H9 (cell line): ENCODE data around the gene KCTD5. TPM values are rescaled to one million over a fixed set of nuclear protein-coding genes. Genes with fewer than 3 reads are reported as not detected.

Source experiments
- DNase-seq: peaks from one replicate; pipeline ENCODE4 v3.0.0-alpha.2; 2017
- H2AFZ ChIP-seq: one replicate; pipeline ENCODE4 v1.6.1; 2013; ENCODE audit warnings: mild to moderate bottlenecking, low read length, control low read depth, moderate library complexity
- H2AK5ac ChIP-seq: 2 replicates; pipeline ENCODE4 v1.6.1; 2013; ENCODE audit warnings: low read length, control low read depth, mixed read lengths; ENCODE audit not compliant: insufficient read length
- H2BK120ac ChIP-seq: one replicate; pipeline ENCODE4 v1.6.1; 2013; ENCODE audit warnings: low read depth, mild to moderate bottlenecking, low read length, control low read depth, inconsistent platforms; ENCODE audit not compliant: poor library complexity, severe bottlenecking
- H2BK12ac ChIP-seq: 2 replicates; pipeline ENCODE4 v1.6.1; 2013; ENCODE audit warnings: low read length, control low read depth, mixed read lengths, low read depth; ENCODE audit not compliant: insufficient read length
- H2BK15ac ChIP-seq: 2 replicates; pipeline ENCODE4 v1.6.1; 2013; ENCODE audit warnings: low read depth, low read length, control low read depth
- H2BK20ac ChIP-seq: one replicate; pipeline ENCODE4 v1.6.1; 2013; ENCODE audit warnings: low read depth, mild to moderate bottlenecking, low read length, control low read depth, inconsistent platforms; ENCODE audit not compliant: poor library complexity, severe bottlenecking
- H2BK5ac ChIP-seq: 2 replicates; pipeline ENCODE4 v1.6.1; 2013; ENCODE audit warnings: low read length, control low read depth, mixed read lengths; ENCODE audit not compliant: insufficient read length
- H3K14ac ChIP-seq: 2 replicates; pipeline ENCODE4 v1.6.1; 2013; ENCODE audit warnings: low read length, control low read depth; ENCODE audit not compliant: insufficient read depth
- H3K18ac ChIP-seq: 2 replicates; pipeline ENCODE4 v1.6.1; 2013; ENCODE audit warnings: low read depth, mild to moderate bottlenecking, mixed read lengths, low read length, control low read depth; ENCODE audit not compliant: insufficient read length
- H3K23ac ChIP-seq: 2 replicates; pipeline ENCODE4 v1.6.1; 2013; ENCODE audit warnings: low read length, control low read depth, mixed read lengths, low read depth; ENCODE audit not compliant: insufficient read length
- H3K23me2 ChIP-seq: 2 replicates; pipeline ENCODE4 v1.6.1; 2013; ENCODE audit warnings: low read depth, mild to moderate bottlenecking, mixed read lengths, low read length, control low read depth; ENCODE audit not compliant: insufficient read length, poor library complexity, severe bottlenecking
- H3K27ac ChIP-seq: 2 replicates; pipeline ENCODE4 v1.5.1; 2013; ENCODE audit warnings: low read length, control low read depth, mixed read lengths, low read depth; ENCODE audit not compliant: insufficient read length
- H3K27me3 ChIP-seq: 2 replicates; pipeline ENCODE4 v1.6.1; 2013; ENCODE audit warnings: low read length, control low read depth, inconsistent platforms; ENCODE audit not compliant: insufficient read depth
- H3K4ac ChIP-seq: 2 replicates; pipeline ENCODE4 v1.6.1; 2013; ENCODE audit warnings: low read depth, mild to moderate bottlenecking, control low read depth, inconsistent platforms, low read length, moderate library complexity
- H3K4me1 ChIP-seq: 2 replicates; pipeline ENCODE4 v1.6.1; 2013; ENCODE audit warnings: low read length, control low read depth, inconsistent platforms; ENCODE audit not compliant: insufficient read depth
- H3K4me2 ChIP-seq: 2 replicates; pipeline ENCODE4 v1.6.1; 2013; ENCODE audit warnings: low read length, control low read depth, mixed read lengths; ENCODE audit not compliant: insufficient read length, insufficient read depth
- H3K56ac ChIP-seq: 2 replicates; pipeline ENCODE4 v1.6.1; 2013; ENCODE audit warnings: low read depth, mild to moderate bottlenecking, mixed read lengths, low read length, control low read depth; ENCODE audit not compliant: insufficient read length
- H3K79me1 ChIP-seq: 2 replicates; pipeline ENCODE4 v1.6.1; 2013; ENCODE audit warnings: low read depth, mild to moderate bottlenecking, moderate library complexity, low read length, control low read depth, inconsistent platforms; ENCODE audit not compliant: insufficient read depth, poor library complexity, severe bottlenecking
- H3K79me2 ChIP-seq: 2 replicates; pipeline ENCODE4 v1.6.1; 2013; ENCODE audit warnings: low read length, control low read depth, inconsistent platforms; ENCODE audit not compliant: insufficient read depth
- H3K9ac ChIP-seq: 2 replicates; pipeline ENCODE4 v1.6.1; 2013; ENCODE audit warnings: low read length, control low read depth, mixed read lengths; ENCODE audit not compliant: insufficient read length; ENCODE audit errors: extremely low read depth
- H3K9me3 ChIP-seq: one replicate; pipeline ENCODE4 v1.6.1; 2013; ENCODE audit warnings: low read depth, low read length, inconsistent platforms; ENCODE audit not compliant: control insufficient read depth
- H3T11ph ChIP-seq: one replicate; pipeline ENCODE4 v1.6.1; 2013; ENCODE audit warnings: mild to moderate bottlenecking, low read length, control low read depth, inconsistent platforms
- H4K20me1 ChIP-seq: one replicate; pipeline ENCODE4 v1.6.1; 2013; ENCODE audit not compliant: control insufficient read depth, insufficient read length, insufficient read depth
- H4K5ac ChIP-seq: 2 replicates; pipeline ENCODE4 v1.6.1; 2013; ENCODE audit warnings: low read depth, mild to moderate bottlenecking, mixed read lengths, low read length, control low read depth; ENCODE audit not compliant: insufficient read length
- H4K8ac ChIP-seq: replicated peaks from 2 replicates; pipeline ENCODE4 v1.6.1; 2013; ENCODE audit warnings: low read length, control low read depth, mixed read lengths, low read depth; ENCODE audit not compliant: insufficient read length
- H4K91ac ChIP-seq: 2 replicates; pipeline ENCODE4 v1.6.1; 2013; ENCODE audit warnings: low read depth, mild to moderate bottlenecking, moderate library complexity, mixed read lengths, low read length, control low read depth; ENCODE audit not compliant: insufficient read length
- H3K27ac Mint-ChIP-seq, 3 experiments: 2 replicates in 2 of 3; 3 replicates in 1 of 3; pipeline ENCODE4 v1.8.0; 2020 to 2021; ENCODE audit warnings: mixed read lengths in 3 of 3, mild to moderate bottlenecking in 1 of 3, moderate library complexity in 1 of 3
- H3K27me3 Mint-ChIP-seq: 2 replicates; pipeline ENCODE4 v1.8.0; 2021; ENCODE audit warnings: low read depth, mild to moderate bottlenecking, moderate library complexity, mixed read lengths
- H3K36me3 Mint-ChIP-seq, 3 experiments: 2 replicates in 2 of 3; 3 replicates in 1 of 3; pipeline ENCODE4 v1.8.0; 2020 to 2021; ENCODE audit warnings: low read depth in 3 of 3, mixed read lengths in 3 of 3; ENCODE audit not compliant: insufficient read depth in 1 of 3
- H3K4me1 Mint-ChIP-seq, 2 experiments: 2 replicates each; pipeline ENCODE4 v1.8.0; 2020; ENCODE audit warnings: mixed read lengths in 2 of 2
- H3K4me3 Mint-ChIP-seq, 2 experiments: 2 replicates in 1 of 2; 3 replicates in 1 of 2; pipeline ENCODE4 v1.8.0; 2020 to 2021; ENCODE audit warnings: mild to moderate bottlenecking in 2 of 2, mixed read lengths in 2 of 2, moderate library complexity in 1 of 2
- H3K9me3 Mint-ChIP-seq, 2 experiments: 2 replicates in 1 of 2; 3 replicates in 1 of 2; pipeline ENCODE4 v1.8.0; 2020; ENCODE audit warnings: mild to moderate bottlenecking in 2 of 2, mixed read lengths in 2 of 2, moderate library complexity in 1 of 2
- WGBS: extraction: QIAGEN DNeasy Blood & Tissue Kit; methylation state at CpG from one replicate; pipeline ENCODE4 v1.1.7; 2013; ENCODE audit warnings: missing lambda C conversion rate, low lambda C conversion rate, mixed read lengths; ENCODE audit not compliant: insufficient read length; ENCODE audit errors: extremely low coverage; 5-methylcytosine and 5-hydroxymethylcytosine counted together
- total RNA-seq: library from RNA; stranded (reverse); gene quantifications from 2 replicates; pipeline ENCODE4 v1.2.1, GENCODE V29; 2021
- TF ChIP-seq, protein P1 (sequence below): fragments of 200-600 bp; sonication (generic); conservative IDR thresholded peaks from 3 replicates; pipeline ENCODE4 v1.8.0; 2021; ENCODE audit warnings: antibody characterized with exemption, mild to moderate bottlenecking

KCTD5 gene
- total RNA-seq, 1 experiment from 2014 or later: 39.9 TPM

DNA sequence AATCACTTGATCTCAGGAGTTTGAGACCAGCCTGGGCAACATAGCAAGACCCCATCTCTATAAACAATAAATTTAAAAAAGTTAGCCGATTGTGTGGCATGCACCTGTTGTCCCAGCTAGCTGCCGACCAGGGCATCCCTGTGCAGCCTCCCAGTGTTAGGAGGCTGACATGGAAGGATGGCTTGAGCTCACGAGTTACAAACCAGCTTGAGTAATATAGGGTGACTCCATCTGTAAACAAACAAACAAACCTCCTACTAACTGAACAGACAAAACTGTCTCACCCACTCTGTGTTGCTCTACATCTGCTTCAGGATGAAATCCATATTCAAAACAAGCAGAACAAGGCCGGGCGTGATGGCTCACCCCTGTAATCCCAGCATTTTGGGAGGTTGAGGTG, 44.6 kb downstream of the KCTD5 start:
- no peak overlapping the region for H4K91ac ChIP-seq
- 0 out of 4 replicates have a peak, but pooled peaks cover 0 to 2% of the 10 kb centered on the region in 2 experiments for H3K4me1 Mint-ChIP-seq
- no peaks in the 10 kb centered on the region for H3K79me2 ChIP-seq
- H3K27me3 ChIP-seq: no peaks in the 10 kb centered on the region
- H3K18ac ChIP-seq: no peak overlapping the region
- no peak overlapping the region for H4K8ac ChIP-seq
- no peak overlapping the region for H3K56ac ChIP-seq
- H4K5ac ChIP-seq: no peak overlapping the region
- H2BK15ac ChIP-seq: no peak overlapping the region
- H3K23ac ChIP-seq: no peak overlapping the region
- H3K9me3 ChIP-seq: no peaks in the 10 kb centered on the region
- no peak overlapping the region for H3K4me2 ChIP-seq
- no peaks in the 10 kb centered on the region for H3K9me3 Mint-ChIP-seq
- no peak overlapping the region for H2BK12ac ChIP-seq
- no peak overlapping the region for H3K27ac Mint-ChIP-seq
- WGBS: no CpG with 5 or more reads among the region's 5 CpGs
- no peaks in the 10 kb centered on the region for H3K36me3 Mint-ChIP-seq
- H4K20me1 ChIP-seq: no peaks in the 10 kb centered on the region
- no peak overlapping the region for H2BK120ac ChIP-seq
- no peak overlapping the region for H3K4ac ChIP-seq
- no peak overlapping the region for H2BK5ac ChIP-seq
- no peak overlapping the region for H2AFZ ChIP-seq
- no peak overlapping the region for H3K27ac ChIP-seq
- no peak overlapping the region for H3K9ac ChIP-seq
- no peak overlapping the region for H3K14ac ChIP-seq
- peaks cover 2% of the 10 kb centered on the region; the same call in 1 of the 2 replicates for H3K27me3 Mint-ChIP-seq
- no peak overlapping the region for H3T11ph ChIP-seq
- H2AK5ac ChIP-seq: no peak overlapping the region
- H3K4me1 ChIP-seq: no peaks in the 10 kb centered on the region
- TF ChIP-seq, protein P1, sequence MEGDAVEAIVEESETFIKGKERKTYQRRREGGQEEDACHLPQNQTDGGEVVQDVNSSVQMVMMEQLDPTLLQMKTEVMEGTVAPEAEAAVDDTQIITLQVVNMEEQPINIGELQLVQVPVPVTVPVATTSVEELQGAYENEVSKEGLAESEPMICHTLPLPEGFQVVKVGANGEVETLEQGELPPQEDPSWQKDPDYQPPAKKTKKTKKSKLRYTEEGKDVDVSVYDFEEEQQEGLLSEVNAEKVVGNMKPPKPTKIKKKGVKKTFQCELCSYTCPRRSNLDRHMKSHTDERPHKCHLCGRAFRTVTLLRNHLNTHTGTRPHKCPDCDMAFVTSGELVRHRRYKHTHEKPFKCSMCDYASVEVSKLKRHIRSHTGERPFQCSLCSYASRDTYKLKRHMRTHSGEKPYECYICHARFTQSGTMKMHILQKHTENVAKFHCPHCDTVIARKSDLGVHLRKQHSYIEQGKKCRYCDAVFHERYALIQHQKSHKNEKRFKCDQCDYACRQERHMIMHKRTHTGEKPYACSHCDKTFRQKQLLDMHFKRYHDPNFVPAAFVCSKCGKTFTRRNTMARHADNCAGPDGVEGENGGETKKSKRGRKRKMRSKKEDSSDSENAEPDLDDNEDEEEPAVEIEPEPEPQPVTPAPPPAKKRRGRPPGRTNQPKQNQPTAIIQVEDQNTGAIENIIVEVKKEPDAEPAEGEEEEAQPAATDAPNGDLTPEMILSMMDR: no peak
- H2BK20ac ChIP-seq: no peak overlapping the region
- no peak for DNase-seq
- H3K23me2 ChIP-seq: no peaks in the 10 kb centered on the region
- no peak overlapping the region for H3K4me3 Mint-ChIP-seq
- H3K79me1 ChIP-seq: no peaks in the 10 kb centered on the region
